Stimulated activated CD4-positive, alpha-beta T cell treated with anti-CD3 and anti-CD28 coated beads, Interleukin-12 subunit alpha, Interleukin-12 subunit beta, amount 100 ng/mL, for 4 hours (primary cell): ENCODE measurements around the gene CMTM7.
"Not testable (repeated sequence)": the region's sequence is repeated elsewhere in the genome, so short reads cannot be mapped to it uniquely, and the experiment has no call there.

Experiments used
- DNase-seq: peaks from one replicate; pipeline ENCODE4 v3.0.0-alpha.2; 2020

Gene CMTM7

DNA sequence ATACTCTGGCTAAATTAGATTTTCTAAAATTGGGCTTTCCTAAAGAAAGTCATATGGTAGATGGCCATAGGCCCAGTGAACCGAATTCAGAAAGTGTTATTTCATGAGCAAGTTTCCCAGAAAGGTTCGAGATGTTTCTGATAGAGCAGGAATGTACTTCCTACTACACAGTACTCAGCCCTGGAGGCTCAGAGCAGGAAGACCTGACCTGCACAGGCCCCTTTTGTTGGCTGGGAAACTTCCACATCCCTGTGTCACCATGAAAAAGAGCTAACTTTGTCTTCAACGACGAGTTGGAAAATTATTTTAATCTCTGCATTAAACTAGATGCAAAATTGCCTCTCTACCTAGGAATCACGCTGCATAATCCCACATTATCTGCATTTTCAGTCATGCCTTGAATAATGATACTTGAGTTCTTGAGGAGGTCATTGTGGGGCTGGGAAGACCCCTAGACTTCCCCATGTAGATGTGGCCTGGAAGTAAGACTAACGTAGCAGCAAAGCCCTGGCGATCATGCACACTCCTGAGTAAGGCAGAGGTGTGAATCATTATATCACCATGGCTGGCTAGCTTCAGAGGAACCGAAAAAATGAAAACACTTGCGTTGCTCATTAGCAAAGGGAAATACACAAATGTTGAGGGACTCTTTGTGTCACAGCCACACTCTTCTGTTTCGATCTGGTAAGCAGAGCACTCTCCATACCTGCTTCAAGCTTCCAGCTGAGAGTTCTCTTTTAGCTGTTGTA is 47.1 kb downstream of the CMTM7 start:
- no peak for DNase-seq

DNA sequence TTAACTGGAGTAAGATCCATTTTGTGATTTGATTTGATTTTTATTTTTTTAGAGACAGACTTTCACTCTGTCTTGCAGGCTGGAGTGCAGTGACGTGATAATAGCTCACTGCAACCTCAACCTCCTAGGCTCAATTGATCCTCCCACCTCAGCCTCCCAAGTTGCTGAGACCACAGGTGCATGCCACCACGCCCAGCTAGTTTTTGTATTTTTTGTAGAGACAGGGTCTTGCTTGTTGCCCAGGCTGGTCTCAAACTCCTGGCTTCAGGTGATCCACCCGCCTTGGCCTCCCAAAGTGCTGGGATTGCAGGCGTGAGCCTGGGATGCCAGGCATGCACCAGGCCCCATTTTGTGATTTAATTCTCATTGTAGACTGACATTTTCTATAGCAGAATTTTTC is 47.8 kb downstream of the CMTM7 start:
- DNase-seq = not testable (repeated sequence)

DNA sequence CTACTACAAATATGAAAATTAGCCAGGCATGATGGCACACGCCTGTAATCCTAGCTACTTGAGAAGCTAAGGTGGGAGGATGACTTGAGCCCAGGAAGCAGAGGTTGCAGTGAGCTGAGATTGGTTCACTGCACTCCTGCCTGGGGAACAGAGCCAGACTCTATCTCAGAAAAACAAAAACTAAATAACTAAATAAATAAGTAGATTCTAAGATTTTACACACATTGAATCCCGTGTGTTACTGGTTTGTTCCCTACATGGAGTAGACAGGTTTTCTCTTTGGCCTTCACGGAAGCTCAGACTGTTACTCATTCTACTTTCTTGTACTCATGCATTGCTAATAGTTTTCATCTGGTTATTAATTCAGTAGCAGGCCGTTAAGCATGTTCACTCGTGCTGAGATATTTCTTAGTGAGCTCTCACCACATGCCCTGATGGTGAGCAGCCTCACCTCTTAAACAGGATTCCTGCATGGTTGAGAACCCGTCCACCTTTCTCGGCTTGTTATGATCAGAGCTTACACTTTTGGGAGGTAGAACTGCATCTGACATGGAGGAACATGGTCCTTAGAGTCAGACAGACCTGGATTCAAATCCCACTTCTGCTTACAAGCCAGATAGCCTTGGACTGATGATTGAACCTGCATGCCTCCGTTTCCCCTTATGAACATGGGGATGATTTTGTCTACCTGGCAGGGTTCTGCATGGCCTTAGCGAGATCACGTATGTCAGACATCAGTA is 49.1 kb downstream of the CMTM7 start:
- DNase-seq = no peak

DNA sequence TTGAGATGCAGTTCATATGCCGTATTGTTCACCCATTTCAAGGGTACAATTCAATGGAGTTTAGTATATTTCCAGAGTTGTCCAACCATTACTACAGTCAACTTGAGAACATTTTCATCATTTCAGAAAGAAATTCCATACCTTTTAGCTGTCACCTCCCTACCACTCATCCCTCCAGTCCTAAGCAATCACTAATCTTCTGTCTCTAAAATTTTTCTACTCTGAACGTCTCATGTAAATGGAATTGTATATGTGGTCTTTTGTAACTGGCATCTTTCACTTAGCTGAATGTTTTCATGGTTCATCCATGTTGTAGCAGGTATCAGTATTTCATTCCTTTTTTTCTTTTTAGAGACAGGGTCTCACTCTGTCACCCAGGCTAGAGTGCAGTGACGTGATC is 51.1 kb downstream of the CMTM7 start:
- no peak for DNase-seq

DNA sequence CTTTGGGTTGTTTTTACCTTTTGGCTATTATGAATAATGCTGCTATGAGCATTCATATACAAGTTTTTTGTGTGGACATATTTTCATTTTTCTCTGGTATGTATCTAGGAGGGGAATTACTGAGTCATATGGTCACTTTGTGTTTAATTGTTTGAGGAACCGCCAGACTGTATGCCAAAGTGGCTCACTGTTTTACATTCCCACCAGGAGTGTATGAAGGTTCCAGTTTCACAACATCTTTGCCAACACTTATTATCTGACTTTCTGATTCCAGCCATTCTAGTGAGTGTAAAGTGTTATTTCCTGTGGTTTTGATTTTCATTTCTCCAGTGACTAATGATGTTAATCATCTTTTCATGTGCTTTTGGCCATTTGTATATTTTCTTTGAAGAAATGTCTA is 51.8 kb downstream of the CMTM7 start:
- no peak for DNase-seq

DNA sequence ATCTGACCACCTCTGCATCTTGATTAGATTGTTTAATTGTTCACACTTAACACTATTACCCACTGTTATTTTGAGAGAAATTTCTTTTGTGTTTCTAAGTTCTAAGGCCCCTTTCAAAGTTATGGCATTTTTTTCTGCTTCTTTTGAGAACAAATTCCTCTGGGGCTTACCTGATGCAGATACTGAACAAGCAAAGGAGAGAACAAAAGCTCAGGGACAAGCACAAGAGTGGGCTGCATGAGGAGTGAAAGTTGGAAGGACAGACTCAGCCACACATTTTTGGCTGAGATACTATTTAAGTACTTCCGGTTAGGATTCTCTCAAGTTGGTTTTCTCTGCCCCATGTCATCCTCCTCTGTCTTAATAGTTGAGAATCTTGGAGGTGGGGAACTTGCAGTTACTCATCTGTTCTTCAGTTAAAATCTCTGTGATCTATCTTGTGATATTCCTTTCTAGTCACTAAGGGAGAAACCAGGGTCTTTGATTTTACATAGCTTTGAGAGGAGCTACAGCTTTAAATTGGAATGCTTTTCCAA is 56.3 kb downstream of the CMTM7 start:
- DNase-seq = no peak

DNA sequence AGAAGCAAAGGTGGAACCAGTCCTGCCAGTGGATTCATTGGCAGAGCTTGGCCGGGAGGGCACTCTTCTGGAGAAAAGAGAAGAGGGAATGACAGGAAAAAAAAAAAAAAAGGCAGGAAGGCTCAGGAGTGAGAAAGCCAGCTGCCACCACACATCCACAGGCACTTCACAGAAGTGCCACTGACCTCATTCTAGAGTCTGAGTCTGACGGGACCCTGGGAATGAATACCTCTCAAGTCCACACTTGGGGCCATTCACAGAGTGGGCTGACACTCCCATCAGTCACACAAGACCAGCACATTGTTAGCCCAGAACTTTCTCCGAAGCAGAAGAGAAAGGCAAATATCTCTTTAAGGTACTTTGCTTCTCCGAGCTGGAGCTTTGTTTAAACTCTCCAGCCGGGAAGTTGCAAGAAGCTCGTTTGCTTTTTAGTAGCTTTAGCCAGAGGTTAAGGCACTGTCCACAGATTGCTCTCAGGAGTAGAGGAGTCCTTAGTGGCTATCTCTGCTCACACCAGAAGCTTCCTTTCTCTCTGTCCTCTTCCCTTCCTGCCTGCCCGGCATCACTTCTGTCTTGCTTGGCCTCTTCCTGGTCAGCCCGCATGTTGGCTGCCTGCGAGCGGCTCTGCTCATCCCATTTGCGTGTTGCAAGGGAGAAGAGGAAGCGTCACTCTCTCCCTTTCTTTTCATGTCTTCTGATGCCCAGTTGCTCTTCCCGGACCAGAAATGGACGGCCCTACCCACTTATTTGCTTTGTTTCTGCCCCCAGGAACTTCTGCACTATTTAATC is 57.2 kb downstream of the CMTM7 start:
- no peak for DNase-seq

DNA sequence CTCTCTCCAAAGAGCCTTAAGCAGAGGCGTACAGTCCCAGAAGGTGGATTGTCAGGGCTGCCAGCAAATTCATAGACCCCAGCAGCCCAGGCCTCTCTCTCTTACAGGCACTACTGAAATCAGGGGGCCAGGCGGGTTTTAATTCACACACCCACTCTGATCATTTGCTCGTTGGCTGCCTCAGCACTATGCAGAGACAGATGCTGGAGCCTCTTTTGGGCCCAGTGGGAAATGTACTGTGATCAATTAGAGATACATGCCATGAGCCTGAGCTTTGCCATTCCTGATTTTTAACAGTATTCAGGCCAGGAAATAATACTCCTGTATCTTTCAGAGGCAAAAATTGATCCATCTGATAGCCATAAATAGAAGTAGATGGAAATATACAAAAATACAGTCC is 58.0 kb downstream of the CMTM7 start:
- no peak for DNase-seq

DNA sequence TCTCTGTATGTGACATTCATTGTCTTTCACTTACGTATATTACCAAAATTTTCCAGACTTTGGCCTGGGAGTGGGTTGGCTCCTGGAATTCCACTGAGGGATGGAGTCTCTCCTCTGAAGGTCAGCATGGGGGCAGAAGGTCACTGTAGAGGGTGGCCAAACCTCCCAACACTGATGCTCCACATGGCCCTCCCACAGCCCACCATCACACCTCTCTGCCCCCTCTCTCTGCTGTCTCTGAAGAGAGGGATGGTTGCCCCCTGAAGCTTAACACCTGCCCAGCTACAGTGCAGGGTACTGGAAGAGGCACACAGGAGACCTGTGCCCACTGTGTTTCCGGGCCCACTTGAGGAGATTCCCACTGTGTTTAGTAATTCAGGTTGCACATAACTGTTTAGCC is 58.8 kb downstream of the CMTM7 start:
- no peak for DNase-seq

DNA sequence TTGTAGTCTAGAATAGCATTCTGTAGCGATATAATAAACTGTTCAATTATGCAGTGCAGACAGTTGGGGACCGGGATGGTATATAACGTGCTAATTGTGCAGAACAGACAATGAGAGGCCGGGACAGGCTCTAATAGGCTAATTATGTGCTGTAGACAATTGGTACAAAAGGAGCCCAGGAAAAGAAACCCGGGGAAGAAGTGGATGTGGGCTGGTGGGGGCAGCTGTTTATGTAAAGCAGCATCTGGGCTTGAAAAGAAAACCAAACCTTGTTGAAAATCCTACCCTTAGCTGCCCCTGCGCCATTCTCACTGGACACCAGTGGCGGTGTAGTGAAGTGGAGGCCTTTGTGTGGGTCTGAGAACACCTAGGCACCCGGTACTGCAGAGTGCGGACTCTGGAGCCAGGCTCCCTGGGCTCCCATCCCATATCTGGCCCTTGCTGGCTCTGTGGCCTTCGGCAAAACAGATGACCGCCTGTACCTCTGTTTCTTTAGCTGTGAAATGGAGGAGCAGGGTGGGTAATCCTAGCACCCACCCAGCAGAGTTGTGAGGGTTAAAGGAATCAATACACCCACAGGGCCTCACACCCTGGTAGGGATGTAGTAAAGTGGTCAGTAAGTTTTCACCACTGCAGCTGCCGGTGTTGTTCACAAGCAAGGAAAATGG is 59.5 kb downstream of the CMTM7 start:
- DNase-seq = no peak

DNA sequence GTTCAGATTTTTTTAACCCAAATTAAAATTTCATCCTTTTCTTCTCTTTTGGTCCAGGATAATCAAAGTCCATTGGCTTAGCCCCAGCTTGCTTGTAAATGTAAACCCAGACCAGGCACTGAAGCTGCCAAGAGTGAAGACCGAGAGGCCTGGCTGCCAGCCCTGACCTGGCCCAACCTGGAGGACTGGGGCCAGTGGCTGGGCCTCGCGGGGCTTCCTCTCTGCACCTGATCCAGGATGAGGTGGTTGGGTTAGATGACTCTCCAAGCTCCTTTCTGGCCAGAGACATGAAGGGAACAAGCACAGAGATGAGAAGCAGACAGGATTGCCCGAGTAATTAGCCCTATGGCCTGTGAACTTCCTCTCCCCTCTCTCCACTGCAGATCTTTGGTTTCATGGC is 60.4 kb downstream of the CMTM7 start:
- no peak for DNase-seq

DNA sequence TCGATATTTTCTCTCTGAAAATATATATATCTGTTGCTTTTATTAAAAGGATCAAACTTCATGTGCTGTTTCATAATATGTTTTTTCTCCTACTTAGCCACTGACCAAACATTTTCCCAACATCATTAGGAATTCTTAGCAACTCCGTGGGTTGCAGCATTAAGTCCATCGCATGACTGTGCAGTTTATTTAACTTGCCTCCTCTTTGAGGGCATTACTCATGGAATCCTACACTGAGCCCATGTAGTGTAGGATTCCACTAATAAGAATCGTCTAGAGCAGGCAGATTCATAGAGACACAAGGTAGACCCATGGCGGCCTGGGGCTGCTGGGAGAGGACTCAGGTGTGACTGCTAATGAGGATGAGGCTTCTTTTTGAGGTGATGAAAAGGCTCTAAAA is 61.7 kb downstream of the CMTM7 start:
- no peak for DNase-seq

DNA sequence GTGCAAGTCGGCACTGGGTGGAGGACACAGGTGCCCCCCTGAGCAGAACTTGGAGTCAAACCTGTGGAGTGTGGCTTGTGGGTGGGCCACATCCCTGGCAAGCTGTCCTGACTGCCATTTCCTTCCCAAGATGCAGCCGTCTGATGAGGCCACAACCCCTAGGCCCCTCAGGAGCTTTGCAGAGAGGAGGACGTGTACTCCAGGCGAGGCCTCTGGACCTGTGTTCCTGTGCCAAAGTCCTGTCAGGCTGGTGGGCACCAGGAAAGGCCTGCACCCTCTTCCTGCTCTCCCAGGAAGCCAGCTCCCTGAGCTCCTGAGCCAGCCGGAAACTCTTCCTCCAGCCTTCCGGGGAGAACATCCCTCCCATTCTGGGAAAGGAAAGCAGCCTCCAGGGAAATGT is 62.5 kb downstream of the CMTM7 start:
- no peak for DNase-seq

DNA sequence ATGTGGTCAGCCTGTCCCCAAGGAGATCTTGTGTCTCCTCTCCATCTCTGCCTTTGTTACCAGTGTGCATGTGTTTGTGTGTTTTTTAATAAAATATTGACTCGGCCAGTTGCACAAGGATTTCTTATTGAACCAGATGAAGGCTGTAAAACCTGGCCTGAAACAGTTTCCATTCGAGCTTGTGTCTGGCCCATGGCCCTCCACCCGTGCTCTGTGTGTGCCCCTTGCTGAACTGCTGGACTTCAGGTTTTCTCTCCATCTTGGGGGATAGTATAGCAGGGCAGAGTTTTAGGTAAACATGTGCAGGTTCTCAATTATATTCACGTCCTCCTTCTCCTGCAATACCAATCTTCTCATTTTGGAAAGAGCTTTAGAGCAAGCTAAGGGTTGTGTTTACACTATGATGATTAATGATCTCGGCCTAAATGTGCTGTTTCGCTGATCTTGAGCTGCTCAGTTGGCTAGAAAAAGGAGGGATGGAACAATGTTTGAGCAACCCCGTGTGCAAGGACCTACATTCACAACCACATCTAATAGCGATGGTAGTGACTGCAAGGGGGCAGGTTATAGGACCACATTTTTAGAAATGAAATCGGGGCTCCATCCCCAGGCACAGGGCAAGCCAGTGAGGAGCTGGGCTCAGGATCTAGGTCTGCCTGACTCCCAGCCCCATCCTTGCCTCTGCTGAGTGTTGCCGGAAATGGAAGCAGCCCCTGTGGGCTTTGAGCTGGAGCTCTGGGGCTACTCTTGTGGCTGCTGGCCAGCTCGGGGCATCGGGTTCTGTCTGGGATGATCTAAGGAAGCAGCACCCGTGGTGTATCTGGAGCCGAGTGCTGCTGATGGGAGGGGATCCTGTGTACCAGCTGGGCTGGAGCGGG is 63.3 kb downstream of the CMTM7 start:
- no peak for DNase-seq

DNA sequence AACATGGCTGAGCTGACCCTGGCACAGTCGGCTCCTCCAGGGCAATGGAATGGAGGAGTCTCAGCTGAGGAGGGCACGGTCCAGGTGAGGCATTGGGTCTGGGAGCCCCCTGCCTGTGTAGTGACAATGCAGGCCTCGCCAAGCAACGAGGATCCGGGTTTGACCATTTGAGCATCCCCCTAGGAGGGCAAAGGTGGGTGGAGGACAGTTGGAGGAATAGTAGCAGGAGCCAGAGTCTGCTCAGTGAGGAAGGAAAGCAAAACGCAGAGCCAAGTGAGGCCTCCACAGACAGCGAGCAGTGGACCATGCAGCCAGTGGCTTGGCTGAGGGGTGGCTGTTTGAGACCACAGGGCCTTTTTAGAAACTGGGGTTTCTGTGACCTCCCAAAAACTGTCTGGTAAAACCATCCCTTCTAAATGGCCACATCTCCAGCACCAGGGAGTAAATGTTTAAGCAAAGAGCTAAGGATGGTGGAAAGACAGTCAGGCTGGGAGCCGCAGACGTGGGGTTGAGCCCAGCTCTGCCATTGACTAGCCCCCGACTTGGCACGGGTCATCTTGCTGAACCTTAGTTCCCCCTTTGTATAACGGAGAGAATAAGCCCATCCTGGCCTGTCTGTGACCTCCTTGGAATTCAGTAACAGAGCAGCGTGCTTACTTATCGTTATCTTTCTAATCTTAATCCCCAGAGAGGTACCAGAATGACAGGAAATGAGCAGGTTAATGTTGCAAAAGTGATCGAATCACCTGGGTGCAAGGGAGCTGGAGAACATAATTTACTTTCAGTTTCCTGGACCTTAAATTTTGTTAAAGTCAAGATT is 64.2 kb downstream of the CMTM7 start:
- no peak for DNase-seq

DNA sequence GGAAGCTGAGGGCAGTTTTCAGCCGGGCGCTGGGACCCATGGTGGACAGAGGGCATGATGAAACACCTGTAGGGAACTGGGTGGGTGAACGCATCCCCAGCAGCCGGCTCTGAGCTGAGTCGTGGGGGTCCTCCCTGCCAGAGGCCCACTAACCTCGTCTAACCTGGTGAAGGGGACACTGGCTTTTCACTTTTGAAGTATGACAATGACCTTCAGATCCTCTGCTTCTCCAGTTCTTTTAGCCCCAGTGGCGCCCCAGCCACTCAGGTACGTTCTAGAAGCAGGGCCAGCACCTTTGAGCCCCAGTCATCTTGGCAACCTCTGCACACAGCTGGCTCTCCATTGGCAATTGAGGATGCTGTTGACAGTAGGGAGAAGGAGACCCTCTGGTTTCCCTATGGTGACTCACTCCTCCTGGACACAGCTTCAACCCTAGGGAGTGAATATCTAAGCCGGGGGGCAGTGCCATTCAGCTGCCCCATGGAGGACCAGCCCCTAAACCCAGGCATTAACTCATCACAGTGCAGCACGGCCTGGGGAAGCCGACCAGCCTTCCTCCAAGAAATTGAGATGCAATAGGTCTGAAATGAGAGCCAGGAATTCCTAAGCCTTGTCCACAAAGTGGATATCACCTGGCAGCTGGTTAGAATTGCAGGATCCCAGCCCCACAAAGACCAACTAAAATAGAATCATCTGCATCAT is 64.9 kb downstream of the CMTM7 start:
- DNase-seq = no peak

DNA sequence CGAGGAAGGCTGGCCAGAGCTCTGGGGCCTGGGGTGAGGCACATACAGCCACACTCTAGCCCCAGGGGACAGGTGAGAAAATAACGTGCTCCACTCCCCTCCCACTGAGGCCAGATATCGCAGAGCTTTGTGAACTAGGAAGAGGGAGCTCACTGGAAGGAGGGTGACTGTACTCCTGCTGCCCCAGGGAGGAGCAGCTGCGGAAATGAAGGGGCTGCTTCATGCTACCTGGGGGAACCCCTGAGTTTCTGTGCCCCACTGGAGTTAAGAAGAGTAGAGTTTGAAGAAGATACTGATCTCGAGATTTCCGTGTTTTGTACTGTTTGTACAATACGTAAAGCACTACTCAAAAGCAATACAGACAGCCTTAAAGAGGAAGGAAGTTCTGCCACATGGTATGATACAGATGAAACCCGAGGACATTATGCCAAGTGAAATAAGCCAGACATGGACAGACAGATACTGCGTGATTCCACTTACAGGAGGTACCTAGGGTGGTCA is 66.4 kb downstream of the CMTM7 start:
- DNase-seq = no peak

DNA sequence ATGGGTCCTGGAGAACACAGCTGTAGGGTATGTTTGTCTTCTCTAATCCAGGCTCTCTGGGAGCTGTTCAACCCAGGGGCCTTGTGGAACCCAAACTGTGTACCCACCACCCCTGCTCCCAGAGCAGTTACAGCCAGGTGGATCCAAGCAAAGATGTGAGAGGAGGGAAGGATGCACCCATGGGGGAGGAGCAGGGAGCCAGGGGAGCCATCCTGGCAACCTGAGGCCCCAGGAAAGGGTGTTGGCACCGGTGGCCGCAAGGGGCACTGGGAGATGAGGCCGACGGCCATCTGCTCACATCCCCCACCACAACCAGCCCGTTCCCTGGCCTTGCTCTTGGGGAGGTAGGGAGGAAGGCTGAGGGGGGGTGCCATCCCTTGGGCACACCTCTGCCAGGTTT is 67.8 kb downstream of the CMTM7 start:
- DNase-seq = no peak

DNA sequence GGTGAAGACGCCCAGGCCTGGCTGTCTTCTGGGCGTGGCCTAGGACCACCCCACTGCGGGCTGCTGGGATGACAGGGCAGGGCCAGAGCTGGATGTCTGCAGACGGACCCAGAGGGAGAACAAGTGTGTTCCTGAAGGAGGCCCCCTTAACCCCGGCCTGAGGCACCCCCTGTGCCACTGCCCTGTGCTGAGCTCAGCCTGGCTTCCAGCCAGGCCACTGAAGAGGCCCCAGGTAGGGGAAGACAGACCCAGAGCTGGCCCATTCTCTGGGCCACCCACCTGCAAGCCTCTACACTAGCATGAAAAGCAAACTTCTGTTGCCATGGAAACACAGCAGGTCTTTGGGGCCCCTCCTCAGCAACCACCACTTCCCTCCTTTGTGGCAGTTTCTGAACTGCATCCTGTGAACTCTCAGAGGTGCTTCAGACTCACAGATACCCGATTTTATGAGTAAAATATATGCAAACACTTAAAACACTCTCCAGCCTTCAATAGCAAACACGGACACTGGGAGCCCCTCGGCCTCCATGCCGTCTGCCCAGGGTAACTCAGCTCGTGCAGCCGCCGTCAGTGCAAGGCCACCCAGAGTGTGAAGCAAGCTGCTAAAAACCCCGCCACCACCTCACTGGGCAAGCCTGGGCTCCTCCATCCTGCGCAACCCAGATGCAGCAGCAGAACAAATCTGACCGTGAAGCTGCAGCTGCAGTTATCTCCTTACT is 68.5 kb downstream of the CMTM7 start:
- no peak for DNase-seq
